H7 (cell line): ENCODE data around the gene FRK. TPM values are rescaled to one million over a fixed set of nuclear protein-coding genes. Genes with fewer than 3 reads are reported as not detected.
"Not testable (repeated sequence)": the region's sequence is repeated elsewhere in the genome, so short reads cannot be mapped to it uniquely, and the experiment has no call there.

Source experiments
- DNase-seq: peaks from one replicate; pipeline ENCODE4 v3.0.0; 2012
- H3K27me3 ChIP-seq: 2 replicates; pipeline ENCODE4 v1.6.0; 2011; ENCODE audit warnings: mild to moderate bottlenecking, low read length; ENCODE audit not compliant: control insufficient read depth, insufficient read depth
- H3K36me3 ChIP-seq: replicated peaks from 2 replicates; pipeline ENCODE4 v1.5.1; 2011; ENCODE audit warnings: low read length; ENCODE audit not compliant: control insufficient read depth, insufficient read depth
- H3K4me3 ChIP-seq: 2 replicates; pipeline ENCODE4 v1.5.1; 2011; ENCODE audit warnings: low read depth, mild to moderate bottlenecking, control low read depth, low read length, moderate library complexity; ENCODE audit not compliant: insufficient read depth
- total RNA-seq: library from RNA; depleted of rRNA; stranded (reverse); fragments of >200 nt; shearing (Covaris generic); gene quantifications from 2 replicates; pipeline ENCODE4 v1.2.3, GENCODE V29; 2014

FRK gene
- total RNA-seq, 1 experiment from 2014 or later = 0.10 TPM

DNA sequence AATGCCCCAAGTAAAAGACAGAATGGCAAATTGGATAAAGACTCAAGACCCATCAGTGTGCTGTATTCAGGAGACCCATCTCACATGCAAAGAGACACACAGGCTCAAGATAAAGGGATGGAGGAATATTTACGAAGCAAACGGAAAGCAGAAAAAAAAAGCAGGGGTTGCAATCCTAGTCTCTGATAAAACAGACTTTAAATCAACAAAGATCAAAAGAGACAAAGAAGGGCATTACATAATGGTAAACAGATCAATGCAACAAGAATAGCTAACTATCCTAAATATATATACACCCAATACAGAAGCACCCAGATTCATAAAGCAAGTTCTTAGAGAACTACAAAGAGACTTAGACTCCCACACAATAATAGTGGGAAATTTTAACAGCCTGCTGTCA lies 123.2 kb downstream of the FRK start:
- H3K27me3 ChIP-seq, H3K4me3 ChIP-seq, DNase-seq, H3K36me3 ChIP-seq: not testable (repeated sequence)

DNA sequence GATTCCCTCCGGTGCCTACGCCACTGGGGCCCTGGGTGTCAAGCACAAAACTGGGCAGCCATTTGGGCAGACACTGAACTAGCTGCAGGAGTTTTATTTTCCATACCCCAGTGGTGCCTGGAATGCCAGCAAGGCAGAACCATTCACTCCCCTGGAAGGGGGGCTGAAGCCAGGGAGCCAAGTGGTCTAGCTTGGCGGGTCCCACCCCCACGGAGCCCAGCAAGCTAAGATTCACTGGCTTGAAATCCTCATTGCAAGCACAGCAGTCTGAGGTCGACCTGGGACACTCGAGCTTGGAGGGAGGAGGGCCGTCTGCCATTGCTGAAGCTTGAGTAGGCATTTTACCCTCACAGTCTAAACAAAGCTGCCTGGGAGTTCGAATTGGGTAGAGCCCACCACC lies 125.3 kb downstream of the FRK start:
- no peak for DNase-seq
- Histone ChIP-seq H3K4me3 (no peak overlapping the region), H3K27me3 (no peaks in the 10 kb centered on the region), H3K36me3 (no peaks in the 10 kb centered on the region)

DNA sequence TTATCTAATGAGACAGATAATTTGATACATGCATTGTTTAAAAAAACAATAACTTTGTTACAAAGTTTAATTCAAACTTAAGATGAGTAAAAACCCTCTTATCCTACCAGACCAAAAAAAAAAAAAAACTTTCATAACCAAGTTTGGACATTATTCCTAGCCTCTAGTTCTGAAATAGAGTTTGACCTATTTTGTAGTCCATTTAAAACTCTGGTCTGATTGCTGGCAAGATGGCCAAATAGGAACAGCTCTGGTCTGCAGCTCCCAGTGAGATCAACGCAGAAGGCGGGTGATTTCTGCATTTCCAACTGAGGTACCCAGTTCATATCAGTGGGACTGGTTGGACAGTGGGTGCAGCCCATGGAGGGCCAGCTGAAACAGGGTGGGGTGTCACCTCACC lies 125.9 kb downstream of the FRK start:
- H3K4me3 ChIP-seq = no peak overlapping the region
- no peak for DNase-seq
- H3K36me3 ChIP-seq = no peaks in the 10 kb centered on the region
- no peaks in the 10 kb centered on the region for H3K27me3 ChIP-seq

DNA sequence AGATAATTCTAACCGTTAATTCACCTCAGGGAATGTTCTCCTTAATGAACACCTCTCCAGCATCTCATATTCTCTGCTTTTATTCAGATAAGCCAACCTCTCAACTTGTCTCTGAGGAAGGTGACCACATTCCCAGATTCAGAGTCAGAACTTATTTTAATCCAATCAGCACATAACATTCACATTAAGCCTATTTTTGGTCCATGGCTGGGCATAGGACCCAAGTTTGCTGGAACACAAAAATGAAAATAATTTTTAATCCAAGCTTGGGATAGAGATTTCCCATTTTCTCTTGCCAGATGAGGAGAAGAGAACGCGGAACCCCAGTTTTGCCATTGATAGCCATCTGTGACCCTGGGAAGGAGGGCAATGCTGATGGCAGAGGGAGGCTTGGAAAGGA lies 126.5 kb downstream of the FRK start:
- H3K36me3 ChIP-seq = no peaks in the 10 kb centered on the region
- no peaks in the 10 kb centered on the region for H3K27me3 ChIP-seq
- H3K4me3 ChIP-seq = no peak overlapping the region
- DNase-seq = no peak

DNA sequence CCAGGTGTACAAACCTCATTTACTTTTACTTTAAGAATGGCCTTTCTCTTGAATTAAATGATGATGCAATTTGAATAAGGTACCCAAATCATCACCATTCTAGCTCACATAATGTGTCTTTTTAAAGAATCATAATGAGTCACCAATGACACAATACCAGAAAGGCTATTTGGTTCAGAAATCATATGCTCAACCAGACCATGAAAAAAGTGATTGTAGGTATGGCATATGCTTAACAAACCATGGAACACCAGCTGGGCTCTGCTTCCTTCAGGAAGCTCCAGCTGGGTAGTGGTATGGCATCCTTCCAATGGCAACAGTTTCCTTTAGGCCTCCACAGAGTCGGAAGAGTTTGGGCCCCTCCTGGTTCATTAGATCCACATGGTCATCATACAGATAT lies 128.2 kb downstream of the FRK start:
- no peaks in the 10 kb centered on the region for H3K36me3 ChIP-seq
- H3K27me3 ChIP-seq = no peaks in the 10 kb centered on the region
- peak; percentile 19 for DNase-seq
- H3K4me3 ChIP-seq = no peak overlapping the region

DNA sequence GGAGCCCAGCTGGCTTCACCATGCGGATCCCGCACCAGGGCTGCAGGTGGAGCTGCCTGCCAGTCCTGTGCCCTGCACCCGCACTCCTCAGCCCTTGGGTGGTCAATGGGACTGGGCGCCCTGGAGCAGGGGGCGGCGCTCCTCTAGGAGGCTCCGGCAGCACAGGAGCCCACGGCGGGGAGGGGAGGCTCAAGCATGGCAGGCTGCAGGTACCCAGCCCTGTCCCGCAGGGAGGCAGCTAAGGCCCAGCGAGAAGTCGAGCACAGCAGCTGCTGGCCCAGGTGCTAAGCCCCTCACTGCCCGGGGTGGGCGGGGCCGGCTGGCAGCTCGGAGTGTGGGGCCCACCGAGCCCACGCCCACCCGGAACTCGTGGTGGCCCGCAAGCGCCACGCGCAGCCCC lies 132.7 kb downstream of the FRK start:
- not testable (repeated sequence) for H3K27me3 ChIP-seq, H3K36me3 ChIP-seq, H3K4me3 ChIP-seq, DNase-seq

DNA sequence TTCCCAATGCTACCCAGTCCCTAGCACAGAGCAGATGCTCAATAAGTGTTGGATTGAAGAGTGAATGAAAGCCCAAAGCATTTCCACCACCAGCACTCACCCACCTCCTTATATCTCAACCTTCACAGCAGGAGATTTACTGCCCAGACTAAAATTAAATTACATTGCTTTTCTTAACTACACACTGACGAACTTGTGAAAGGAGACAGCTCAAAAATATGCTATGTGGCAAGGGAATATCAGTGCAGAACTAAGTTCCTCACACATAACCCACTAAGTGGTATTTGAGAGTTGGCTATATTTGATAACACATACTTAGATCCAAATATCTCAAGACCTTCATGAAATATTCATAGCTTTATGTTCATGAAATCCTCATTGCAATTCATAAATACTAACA lies 137.7 kb downstream of the FRK start:
- Histone ChIP-seq H3K4me3 (no peak overlapping the region), H3K27me3 (no peaks in the 10 kb centered on the region), H3K36me3 (no peaks in the 10 kb centered on the region)
- no peak for DNase-seq

DNA sequence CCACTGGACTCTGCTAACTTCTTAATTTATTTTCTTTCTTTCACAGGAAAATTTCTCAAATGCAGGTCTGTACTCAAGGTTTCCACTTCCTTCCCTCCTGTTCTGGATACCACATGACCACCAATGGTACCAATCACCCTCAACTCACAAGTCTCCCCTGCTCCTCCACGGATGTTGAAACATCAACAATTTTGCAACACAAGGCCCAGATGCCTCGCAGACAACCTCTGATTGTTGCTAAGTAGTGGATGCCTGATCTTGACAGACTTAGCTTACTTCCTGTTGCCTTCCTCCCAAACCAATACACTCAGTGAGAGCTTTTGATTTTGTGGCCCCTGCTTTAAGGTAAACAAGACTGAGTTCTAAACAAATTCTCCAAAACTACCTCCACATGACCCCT lies 146.6 kb downstream of the FRK start:
- no peak overlapping the region for H3K4me3 ChIP-seq
- no peak for DNase-seq
- H3K27me3 ChIP-seq = no peaks in the 10 kb centered on the region
- H3K36me3 ChIP-seq = no peaks in the 10 kb centered on the region

DNA sequence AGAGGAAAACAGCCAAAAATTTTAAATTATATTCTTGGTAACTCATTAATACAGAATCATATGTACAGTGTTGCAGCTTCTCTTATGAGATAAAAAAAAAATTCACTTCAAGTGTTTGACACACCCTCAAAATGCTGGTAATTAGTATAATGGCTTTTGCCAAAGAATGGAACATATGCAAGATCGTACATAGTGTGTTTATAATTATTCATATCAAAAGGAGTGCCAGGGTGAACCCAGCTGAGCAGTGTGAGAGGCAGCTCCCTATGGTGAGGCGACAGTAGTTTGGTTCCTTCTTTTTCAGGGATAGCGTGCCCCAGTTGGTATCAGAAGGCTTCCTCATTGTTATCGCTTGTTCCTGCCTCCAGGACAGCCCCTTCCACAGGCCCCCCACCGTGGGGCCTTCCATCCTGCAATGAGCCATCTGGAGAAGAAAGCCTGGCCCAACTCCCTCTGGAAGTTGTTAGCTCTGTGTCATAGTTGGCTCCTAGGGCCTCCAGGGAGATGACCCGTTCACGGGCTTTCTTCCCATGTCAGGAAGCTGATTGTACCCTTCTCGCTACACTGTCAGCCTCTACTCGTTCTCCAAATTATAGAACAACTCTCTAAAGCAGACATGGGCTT lies 150.7 kb downstream of the FRK start:
- H3K36me3 ChIP-seq = no peaks in the 10 kb centered on the region
- DNase-seq = no peak
- H3K4me3 ChIP-seq = no peak overlapping the region
- no peaks in the 10 kb centered on the region for H3K27me3 ChIP-seq

DNA sequence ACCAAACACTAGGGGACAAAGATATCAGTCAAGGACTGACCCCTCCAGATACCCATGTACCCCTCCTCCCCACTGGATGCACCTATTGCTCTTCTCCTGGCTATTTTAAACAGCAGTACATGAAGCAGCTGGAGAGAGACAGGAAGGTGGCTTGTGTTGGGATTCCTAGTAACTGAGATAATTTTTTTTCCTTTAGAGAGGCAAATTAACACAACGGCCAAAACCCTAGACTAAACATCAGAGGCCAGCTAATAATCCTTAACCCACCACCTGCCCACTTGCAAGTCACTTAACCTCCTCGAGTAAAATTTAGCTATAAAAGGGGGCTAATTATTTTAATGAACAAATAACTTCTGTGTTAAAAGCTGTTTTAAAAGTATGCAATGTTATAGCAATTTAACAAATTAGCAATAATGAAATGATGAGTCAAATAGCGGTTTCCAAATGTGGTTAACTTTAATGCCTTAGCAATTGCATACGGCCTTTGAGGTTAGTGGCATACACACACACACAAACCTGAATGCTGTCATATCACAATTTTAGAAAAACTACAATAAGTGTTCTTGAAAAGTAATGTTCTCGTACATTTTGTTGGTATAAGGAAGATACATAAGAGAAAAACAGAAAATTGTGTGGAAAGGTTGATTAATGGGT lies 151.7 kb downstream of the FRK start:
- no peaks in the 10 kb centered on the region for H3K27me3 ChIP-seq
- no peak overlapping the region for H3K4me3 ChIP-seq
- DNase-seq = no peak
- no peaks in the 10 kb centered on the region for H3K36me3 ChIP-seq

DNA sequence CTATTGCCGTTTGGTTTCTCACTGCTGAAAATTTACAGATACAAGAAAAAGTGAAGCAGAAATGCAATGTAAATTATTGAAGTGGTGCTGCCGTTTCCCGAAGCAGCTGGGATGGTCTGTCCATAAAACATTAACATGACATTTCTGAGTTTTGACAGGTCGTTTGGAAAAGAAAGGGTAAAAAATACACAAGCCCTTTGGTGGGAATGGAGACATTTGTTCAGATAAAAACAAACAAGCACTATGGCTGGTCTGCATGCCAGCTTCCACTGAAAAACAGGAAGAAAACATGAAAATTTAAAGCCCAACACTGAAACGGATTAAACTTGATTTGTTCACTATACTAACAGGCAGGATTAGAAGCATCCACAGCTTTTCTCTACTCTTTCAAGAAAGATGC lies 155.2 kb downstream of the FRK start:
- no peak for DNase-seq
- Histone ChIP-seq H3K27me3 (no peaks in the 10 kb centered on the region), H3K4me3 (no peak overlapping the region), H3K36me3 (no peaks in the 10 kb centered on the region)

DNA sequence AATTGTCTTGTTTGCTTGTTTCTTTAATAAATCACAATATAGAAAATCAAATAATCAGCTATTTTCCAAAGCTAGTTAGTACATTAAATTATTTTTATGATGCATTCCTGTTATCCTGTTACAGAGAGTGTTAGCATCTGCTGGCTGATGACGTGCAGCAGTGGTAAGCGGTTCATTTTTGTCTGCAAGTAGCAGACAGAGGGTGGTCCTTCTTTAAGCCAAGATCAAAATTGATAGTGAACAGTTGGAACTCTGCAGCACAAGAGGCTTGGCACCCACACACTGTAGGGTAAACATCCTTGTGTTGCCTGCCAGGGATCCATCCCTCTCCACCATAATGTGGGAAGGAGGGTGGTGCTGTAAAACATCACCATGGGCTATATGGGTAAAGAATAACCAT lies 158.3 kb downstream of the FRK start:
- Histone ChIP-seq H3K27me3 (no peaks in the 10 kb centered on the region), H3K4me3 (no peak overlapping the region), H3K36me3 (no peaks in the 10 kb centered on the region)
- no peak for DNase-seq

DNA sequence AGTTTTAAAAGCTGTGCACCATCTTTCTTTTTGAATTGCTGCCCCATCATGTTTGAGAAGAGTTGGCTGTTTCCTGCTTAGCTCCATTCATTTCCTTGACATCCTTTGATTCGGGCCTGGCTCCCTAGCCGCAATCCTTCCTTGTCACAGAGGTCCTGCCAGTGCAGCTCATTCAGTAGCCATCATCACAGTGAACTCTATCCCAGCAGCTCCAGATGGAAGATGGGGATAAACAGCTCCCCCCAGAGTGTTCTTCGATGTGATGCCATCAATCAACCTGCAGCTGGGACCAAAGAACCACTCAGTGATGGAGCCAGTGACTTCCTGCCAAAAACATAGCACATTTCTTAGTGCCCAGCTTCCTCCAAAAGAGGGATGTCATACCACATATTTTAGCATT lies 158.8 kb downstream of the FRK start:
- Histone ChIP-seq H3K36me3 (no peaks in the 10 kb centered on the region), H3K4me3 (no peak overlapping the region), H3K27me3 (no peaks in the 10 kb centered on the region)
- DNase-seq = no peak

DNA sequence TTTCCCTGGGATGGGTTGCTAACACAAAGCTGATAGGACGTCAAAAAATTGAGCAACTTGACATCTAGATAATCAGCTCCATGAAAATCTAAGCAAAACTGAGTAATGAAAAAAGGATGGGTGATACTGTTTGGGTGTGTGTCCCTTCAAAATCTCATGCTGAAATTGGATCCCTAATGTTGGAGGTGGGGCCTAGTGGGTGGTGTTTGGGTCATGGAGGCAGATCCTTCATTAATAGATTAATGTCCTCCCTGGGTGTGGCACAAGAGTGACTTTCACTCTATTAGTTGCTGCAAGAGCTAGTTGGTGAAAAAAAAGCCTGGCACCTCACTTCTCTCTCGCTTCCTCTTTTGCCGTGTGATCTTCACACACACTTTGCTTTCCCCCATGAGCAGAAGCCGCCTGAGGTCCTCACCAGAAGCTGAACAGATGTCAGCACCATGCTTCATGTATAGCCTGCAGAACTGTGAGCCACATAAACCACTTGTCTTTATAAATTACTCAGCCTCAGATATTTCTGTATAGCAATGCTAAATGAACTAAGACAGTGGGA lies 160.9 kb downstream of the FRK start:
- H3K4me3 ChIP-seq = no peak overlapping the region
- no peak for DNase-seq
- no peaks in the 10 kb centered on the region for H3K36me3 ChIP-seq
- H3K27me3 ChIP-seq = no peaks in the 10 kb centered on the region

DNA sequence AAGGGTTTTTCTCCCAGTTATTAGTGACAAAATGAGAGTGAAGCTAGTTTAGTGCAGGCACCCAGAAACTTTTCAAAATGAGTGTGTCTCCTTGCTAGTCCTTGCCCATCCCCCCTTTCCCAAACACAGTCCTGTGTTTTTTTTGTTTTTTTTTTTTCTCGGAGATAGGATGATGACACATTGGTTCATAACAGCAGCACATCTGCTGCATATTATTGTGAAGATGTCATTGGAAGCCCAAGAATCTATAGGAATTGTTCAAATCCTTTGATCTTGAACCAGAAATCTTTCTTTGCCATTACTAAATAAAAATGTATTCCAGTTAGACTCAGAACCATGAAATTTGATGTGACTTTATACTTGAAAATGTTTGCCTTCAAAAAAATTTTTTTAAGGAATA lies 162.4 kb downstream of the FRK start:
- Histone ChIP-seq H3K27me3 (no peaks in the 10 kb centered on the region), H3K36me3 (no peaks in the 10 kb centered on the region), H3K4me3 (no peak overlapping the region)
- no peak for DNase-seq
